Stimulated activated CD4-positive, alpha-beta T cell treated with anti-CD3 and anti-CD28 coated beads, Interleukin-1b, Interleukin-23, amount 100 ng/mL, for 48 hours (primary cell): Measurements from ENCODE around the gene ABCA4.
A peak's percentile ranks its signal among the peaks of the same experiment; 100 is the strongest.

ENCODE experiments used
- DNase-seq: peaks from one replicate; pipeline ENCODE4 v3.0.0-alpha.2; 2020

The ABCA4 gene

GRCh38 chr1:94048413-94049164 lies 72.4 kb downstream of the ABCA4 start:
- no peak for DNase-seq

GRCh38 chr1:94047949-94048348 lies 73.0 kb downstream of the ABCA4 start:
- DNase-seq = no peak

GRCh38 chr1:94045465-94046056 lies 75.4 kb downstream of the ABCA4 start:
- peak; percentile 33 for DNase-seq

- DNase-seq = no peak
Measured at GRCh38 chr1:94044891-94045290, 76.1 kb downstream of the ABCA4 start.

GRCh38 chr1:94044290-94044790 lies 76.6 kb downstream of the ABCA4 start:
- DNase-seq = no peak

- DNase-seq = no peak
Measured at GRCh38 chr1:94043738-94044289, 77.1 kb downstream of the ABCA4 start.

GRCh38 chr1:94042388-94042787 lies 78.6 kb downstream of the ABCA4 start:
- DNase-seq = no peak

- DNase-seq = no peak
Measured at GRCh38 chr1:94039871-94040569, 80.9 kb downstream of the ABCA4 start.

GRCh38 chr1:94039514-94039870 lies 81.5 kb downstream of the ABCA4 start:
- peak; percentile 57 for DNase-seq

GRCh38 chr1:94038511-94038910 lies 82.4 kb downstream of the ABCA4 start:
- no peak for DNase-seq

- DNase-seq = peak; percentile 43
Measured at GRCh38 chr1:94037392-94038229, 83.3 kb downstream of the ABCA4 start.

- DNase-seq = no peak
Measured at GRCh38 chr1:94036730-94037129, 84.2 kb downstream of the ABCA4 start.

- no peak for DNase-seq
Measured at GRCh38 chr1:94033849-94034248, 87.1 kb downstream of the ABCA4 start.

GRCh38 chr1:94032637-94033036 lies 88.3 kb downstream of the ABCA4 start:
- DNase-seq = no peak

- no peak for DNase-seq
Measured at GRCh38 chr1:94031591-94031990, 89.4 kb downstream of the ABCA4 start.

GRCh38 chr1:94031154-94031553 lies 89.8 kb downstream of the ABCA4 start:
- no peak for DNase-seq

GRCh38 chr1:94029130-94029993 lies 91.6 kb downstream of the ABCA4 start:
- DNase-seq = no peak

- DNase-seq = no peak
Measured at GRCh38 chr1:94027721-94028515, 93.0 kb downstream of the ABCA4 start.

GRCh38 chr1:94026619-94027380 lies 94.1 kb downstream of the ABCA4 start:
- DNase-seq = no peak
